MM.1S (cell line): ENCODE results near the gene ZMYND15.

Experiments
- DNase-seq: peaks from one replicate; pipeline ENCODE4 v3.0.0-alpha.2; 2015
- H2AFZ ChIP-seq: fragments of 300-600 bp; sonication (generic); 2 replicates; pipeline ENCODE4 v1.6.0; 2016; ENCODE audit warnings: antibody characterized with exemption, low read length
- H3F3A ChIP-seq: fragments of 300-600 bp; sonication (generic); 2 replicates; pipeline ENCODE4 v1.6.1; 2016; ENCODE audit warnings: mild to moderate bottlenecking, antibody characterized with exemption, low read length, moderate library complexity, mixed read lengths; ENCODE audit not compliant: insufficient read depth
- H3K27ac ChIP-seq: fragments of 300-600 bp; sonication (generic); 2 replicates; pipeline ENCODE4 v1.5.1; 2016; ENCODE audit warnings: mild to moderate bottlenecking, low read length
- H3K27me3 ChIP-seq: fragments of 300-600 bp; sonication (generic); replicated peaks from 2 replicates; pipeline ENCODE4 v1.6.0; 2016; ENCODE audit warnings: low read length; ENCODE audit not compliant: insufficient read depth
- H3K36me3 ChIP-seq: fragments of 300-600 bp; sonication (generic); replicated peaks from 2 replicates; pipeline ENCODE4 v1.6.1; 2016; ENCODE audit warnings: mild to moderate bottlenecking, low read length, mixed read lengths; ENCODE audit not compliant: insufficient read depth
- H3K4me1 ChIP-seq: fragments of 300-600 bp; sonication (generic); 2 replicates; pipeline ENCODE4 v1.6.1; 2016; ENCODE audit warnings: low read length, mixed read lengths
- H3K4me2 ChIP-seq: fragments of 300-600 bp; sonication (generic); 2 replicates; pipeline ENCODE4 v1.6.0; 2016; ENCODE audit warnings: low read depth, low read length
- H3K4me3 ChIP-seq: fragments of 300-600 bp; sonication (generic); 2 replicates; pipeline ENCODE4 v1.5.1; 2016; ENCODE audit warnings: low read length, mixed read lengths
- H3K79me2 ChIP-seq: fragments of 300-600 bp; sonication (generic); 2 replicates; pipeline ENCODE4 v1.6.1; 2016; ENCODE audit warnings: mixed run types, low read length, mixed read lengths
- H3K9ac ChIP-seq: fragments of 300-600 bp; sonication (generic); 2 replicates; pipeline ENCODE4 v1.6.1; 2016; ENCODE audit warnings: low read length, mixed read lengths
- H3K9me2 ChIP-seq: fragments of 300-600 bp; sonication (generic); replicated peaks from 2 replicates; pipeline ENCODE4 v1.6.1; 2016; ENCODE audit warnings: mild to moderate bottlenecking, low read length, mixed read lengths; ENCODE audit not compliant: insufficient read depth
- H3K9me3 ChIP-seq: fragments of 300-600 bp; sonication (generic); replicated peaks from 2 replicates; pipeline ENCODE4 v1.6.1; 2016; ENCODE audit warnings: mild to moderate bottlenecking, low read length, mixed read lengths; ENCODE audit not compliant: insufficient read depth
- H4K20me1 ChIP-seq: fragments of 300-600 bp; sonication (generic); 2 replicates; pipeline ENCODE4 v1.6.1; 2016; ENCODE audit warnings: mild to moderate bottlenecking, low read length, moderate library complexity, mixed read lengths; ENCODE audit not compliant: insufficient read depth
- EZH2 ChIP-seq: fragments of 300-600 bp; sonication (generic); optimal IDR thresholded peaks from 2 replicates; pipeline ENCODE3; 2017; ENCODE audit warnings: low read depth, mild to moderate bottlenecking, antibody characterized with exemption, low read length, mixed read lengths
- EZH2phosphoT487 ChIP-seq: fragments of 300-600 bp; sonication (generic); IDR thresholded peaks from 2 replicates; pipeline ENCODE4 v1.6.1; 2018; ENCODE audit warnings: antibody characterized with exemption, low read length
- TF ChIP-seq, protein P1 (sequence below): fragments of 300-600 bp; sonication (generic); IDR thresholded peaks from 2 replicates; pipeline ENCODE4 v1.5.1; 2016; ENCODE audit warnings: antibody characterized with exemption, low read length, mixed read lengths

ZMYND15 gene

DNA sequence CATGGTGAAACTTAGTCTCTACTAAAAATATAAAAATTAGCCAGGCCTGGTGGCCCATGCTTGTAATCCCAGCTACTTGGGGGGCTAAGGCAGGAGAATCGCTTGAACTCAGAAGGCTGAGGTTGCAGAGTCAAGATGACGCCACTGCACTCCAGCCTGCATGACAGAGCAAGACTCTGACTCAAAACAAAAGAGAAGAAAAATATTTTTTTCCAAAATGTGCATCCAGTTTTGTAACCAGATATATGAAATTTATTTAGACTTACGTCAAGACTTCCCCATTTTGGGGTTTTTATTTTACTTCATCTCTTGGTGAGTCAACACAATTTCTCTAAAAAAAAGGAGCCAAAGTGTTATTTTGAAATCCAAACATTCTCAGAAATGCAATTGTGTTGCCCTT, 26.6 kb downstream of the ZMYND15 start:
- no peaks in the 10 kb centered on the region for H3K27me3 ChIP-seq
- H4K20me1 ChIP-seq, result no peaks in the 10 kb centered on the region
- H3K4me2 ChIP-seq, result no peak overlapping the region
- TF ChIP-seq, protein P1, sequence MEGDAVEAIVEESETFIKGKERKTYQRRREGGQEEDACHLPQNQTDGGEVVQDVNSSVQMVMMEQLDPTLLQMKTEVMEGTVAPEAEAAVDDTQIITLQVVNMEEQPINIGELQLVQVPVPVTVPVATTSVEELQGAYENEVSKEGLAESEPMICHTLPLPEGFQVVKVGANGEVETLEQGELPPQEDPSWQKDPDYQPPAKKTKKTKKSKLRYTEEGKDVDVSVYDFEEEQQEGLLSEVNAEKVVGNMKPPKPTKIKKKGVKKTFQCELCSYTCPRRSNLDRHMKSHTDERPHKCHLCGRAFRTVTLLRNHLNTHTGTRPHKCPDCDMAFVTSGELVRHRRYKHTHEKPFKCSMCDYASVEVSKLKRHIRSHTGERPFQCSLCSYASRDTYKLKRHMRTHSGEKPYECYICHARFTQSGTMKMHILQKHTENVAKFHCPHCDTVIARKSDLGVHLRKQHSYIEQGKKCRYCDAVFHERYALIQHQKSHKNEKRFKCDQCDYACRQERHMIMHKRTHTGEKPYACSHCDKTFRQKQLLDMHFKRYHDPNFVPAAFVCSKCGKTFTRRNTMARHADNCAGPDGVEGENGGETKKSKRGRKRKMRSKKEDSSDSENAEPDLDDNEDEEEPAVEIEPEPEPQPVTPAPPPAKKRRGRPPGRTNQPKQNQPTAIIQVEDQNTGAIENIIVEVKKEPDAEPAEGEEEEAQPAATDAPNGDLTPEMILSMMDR, result no peak
- TF ChIP-seq EZH2 (no peak), EZH2phosphoT487 (no peak)
- no peaks in the 10 kb centered on the region for H3K4me1 ChIP-seq
- no peaks in the 10 kb centered on the region for H3K9me2 ChIP-seq
- no peak overlapping the region for H3K9ac ChIP-seq
- H3K27ac ChIP-seq, result no peak overlapping the region
- H3K4me3 ChIP-seq, result no peak overlapping the region
- H3K9me3 ChIP-seq, result no peaks in the 10 kb centered on the region
- H3F3A ChIP-seq, result no peaks in the 10 kb centered on the region
- no peaks in the 10 kb centered on the region for H3K79me2 ChIP-seq
- no peak for DNase-seq
- H3K36me3 ChIP-seq, result no peaks in the 10 kb centered on the region
- H2AFZ ChIP-seq, result no peak overlapping the region

DNA sequence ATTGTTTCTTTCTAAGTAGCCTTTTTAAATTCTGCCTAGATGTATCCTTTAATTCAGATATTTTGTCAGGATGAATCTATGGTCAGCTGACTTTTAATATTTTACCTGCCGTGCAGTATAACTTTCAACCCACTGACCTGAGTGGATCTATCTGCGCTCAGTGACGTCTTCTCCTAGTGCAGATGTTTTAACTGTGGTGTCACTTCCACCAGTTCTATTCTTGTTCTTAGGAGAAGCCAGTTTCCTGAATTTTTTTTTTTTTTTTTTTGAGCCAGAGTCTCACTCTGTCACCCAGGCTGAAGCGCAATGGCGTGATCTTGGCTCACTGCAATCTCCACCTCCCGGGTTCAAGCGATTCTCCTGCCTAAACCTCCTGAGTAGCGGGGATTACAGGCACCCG, 27.1 kb downstream of the ZMYND15 start:
- no peaks in the 10 kb centered on the region for H3K79me2 ChIP-seq
- H2AFZ ChIP-seq, result no peak overlapping the region
- H3K9ac ChIP-seq, result no peak overlapping the region
- H3K36me3 ChIP-seq, result no peaks in the 10 kb centered on the region
- no peak for DNase-seq
- no peaks in the 10 kb centered on the region for H3K9me3 ChIP-seq
- H3K4me2 ChIP-seq, result no peak overlapping the region
- H3K27me3 ChIP-seq, result peaks cover 2% of the 10 kb centered on the region; the same call in 1 of the 2 replicates
- no peaks in the 10 kb centered on the region for H3K4me1 ChIP-seq
- H3K9me2 ChIP-seq, result no peaks in the 10 kb centered on the region
- no peak overlapping the region for H3K4me3 ChIP-seq
- no peaks in the 10 kb centered on the region for H3F3A ChIP-seq
- H4K20me1 ChIP-seq, result no peaks in the 10 kb centered on the region
- TF ChIP-seq EZH2 (no peak), EZH2phosphoT487 (no peak)
- TF ChIP-seq, protein P1, result no peak
- H3K27ac ChIP-seq, result no peak overlapping the region

DNA sequence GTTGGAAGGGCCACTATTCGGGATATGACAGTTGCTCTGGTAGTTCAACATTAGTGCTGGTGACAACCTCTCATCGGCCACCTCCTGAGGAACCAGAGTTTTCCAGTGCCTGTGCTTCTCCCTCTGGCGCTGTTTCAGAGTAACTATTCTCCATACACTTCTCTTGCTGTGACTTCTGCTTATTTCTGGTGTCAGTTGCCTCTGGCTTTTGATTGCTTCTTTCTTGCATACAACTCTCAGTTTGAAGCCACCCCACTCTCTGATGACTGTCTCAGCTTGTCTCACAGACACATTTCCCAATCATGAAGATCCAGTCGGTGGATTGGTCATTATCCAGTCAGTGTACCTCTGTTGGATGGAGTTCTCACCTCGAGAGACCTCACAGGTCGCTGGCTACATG, 28.7 kb downstream of the ZMYND15 start:
- Histone ChIP-seq H3K4me2 (no peak overlapping the region), H2AFZ (no peak overlapping the region), H3K9me3 (no peaks in the 10 kb centered on the region), H3F3A (no peaks in the 10 kb centered on the region), H3K36me3 (no peaks in the 10 kb centered on the region), H3K9ac (no peak overlapping the region), H3K4me3 (no peak overlapping the region), H3K4me1 (no peaks in the 10 kb centered on the region), H4K20me1 (no peaks in the 10 kb centered on the region), H3K79me2 (no peaks in the 10 kb centered on the region), H3K27me3 (peaks cover 14% of the 10 kb centered on the region), H3K9me2 (no peaks in the 10 kb centered on the region), H3K27ac (no peak overlapping the region)
- TF ChIP-seq EZH2phosphoT487 (no peak), EZH2 (no peak)
- TF ChIP-seq, protein P1, result no peak
- DNase-seq, result no peak
